ENCODE data around the gene CD48. TPM values are rescaled to one million over a fixed set of nuclear protein-coding genes. Genes with fewer than 3 reads are reported as not detected.

Gene CD48
- total RNA-seq, 2 experiments from 2014 or later = 387 to 395 TPM

- H3K27me3 ChIP-seq (ENCODE audit: control insufficient read depth in 1 of 2, insufficient read depth in 2 of 2, low read length in 2 of 2) = no peaks in the 10 kb centered on the region
- intact Hi-C loops (cut with DNase I, micrococcal nuclease) = no loop called here
Observed at GRCh38 chr1:160711276-160711601, 383 bp downstream of the CD48 start.

GRCh38 chr1:160710517-160711252, 937 bp downstream of the CD48 start:
- Mint-ChIP-seq H3K9me3 (no peaks in the 10 kb centered on the region), H3K27ac (no peak overlapping the region), H3K4me3 (no peak overlapping the region), H3K27me3 (no peaks in the 10 kb centered on the region), H3K4me1 (ENCODE audit: low read depth) (peaks cover 39% of the 10 kb centered on the region), H3K36me3 (ENCODE audit: low read depth) (peaks cover 25% of the 10 kb centered on the region)
- H3K27ac ChIP-seq (ENCODE audit: low read depth in 1 of 2, low read length in 2 of 2) = peak overlapping the region; percentile 86 to 93
- DNase-seq (no peak), ATAC-seq (ENCODE audit: poor library complexity) (no peak)
- H3K4me1 ChIP-seq (ENCODE audit: insufficient read depth, low read length) = peaks cover 58% of the 10 kb centered on the region
- TF ChIP-seq CTCF (IDR thresholded peaks at IDR 0.05) = no peak
- ChIA-PET POLR2A (interaction anchor here (0.6 to 4.4 kb wide), 7 partner anchors 17 to 149 kb away, joined by 3 to 25 read pairs (median 3); partner anchors contain the start of gene LY9), CTCF (interaction anchor here (1.3 to 5.3 kb wide), 4 partner anchors 8 to 57 kb away, joined by 4 to 21 read pairs (median 8); no protein-coding TSS in a partner anchor)
- H3K36me3 ChIP-seq (ENCODE audit: insufficient read depth, low read length) = peaks cover 3% of the 10 kb centered on the region
- H3K27me3 ChIP-seq (ENCODE audit: control insufficient read depth in 1 of 2, insufficient read depth in 2 of 2, low read length in 2 of 2) = no peaks in the 10 kb centered on the region
- intact Hi-C loops (cut with DNase I, micrococcal nuclease) = no loop called here
- peak overlapping the region; percentile 73 for H3K4me3 ChIP-seq (ENCODE audit: low read length)
- H3K9me3 ChIP-seq (ENCODE audit: control insufficient read depth in 1 of 2, insufficient read depth in 1 of 2, low read length in 2 of 2) = no peaks in the 10 kb centered on the region

More at GRCh38 chr1:160711276-160711601, 383 bp downstream of the CD48 start:
- POLR2A ChIA-PET = interaction anchor here (0.6 to 4.4 kb wide), 9 partner anchors 8 to 149 kb away, joined by 3 to 25 read pairs (median 6); partner anchors contain the start of gene LY9
- Mint-ChIP-seq H3K4me1 (ENCODE audit: low read depth) (peaks cover 45% of the 10 kb centered on the region), H3K36me3 (ENCODE audit: low read depth) (peaks cover 21% of the 10 kb centered on the region), H3K27me3 (no peaks in the 10 kb centered on the region), H3K9me3 (no peaks in the 10 kb centered on the region), H3K4me3 (no peak overlapping the region), H3K27ac (no peak overlapping the region)
- Histone ChIP-seq H3K27ac (ENCODE audit: low read depth in 1 of 2, low read length in 2 of 2) (peak overlapping the region; percentile 86 to 93), H3K36me3 (ENCODE audit: insufficient read depth, low read length) (peaks cover 2% of the 10 kb centered on the region), H3K9me3 (ENCODE audit: control insufficient read depth in 1 of 2, insufficient read depth in 1 of 2, low read length in 2 of 2) (no peaks in the 10 kb centered on the region), H3K4me1 (ENCODE audit: insufficient read depth, low read length) (peaks cover 53% of the 10 kb centered on the region), H3K4me3 (ENCODE audit: low read length) (peak overlapping the region; percentile 73)
- CTCF ChIA-PET = interaction anchor here (1.3 to 5.3 kb wide), 4 partner anchors 9 to 57 kb away, joined by 4 to 21 read pairs (median 8); no protein-coding TSS in a partner anchor
- TF ChIP-seq CTCF (IDR thresholded peaks at IDR 0.05) = no peak
- no peak for ATAC-seq (ENCODE audit: poor library complexity)
- DNase-seq = no peak

- Histone ChIP-seq H3K36me3 (ENCODE audit: insufficient read depth, low read length) (peaks cover 13% of the 10 kb centered on the region), H3K4me1 (ENCODE audit: insufficient read depth, low read length) (peaks cover 65% of the 10 kb centered on the region), H3K9me3 (ENCODE audit: control insufficient read depth in 1 of 2, insufficient read depth in 1 of 2, low read length in 2 of 2) (no peaks in the 10 kb centered on the region), H3K27ac (ENCODE audit: low read depth in 1 of 2, low read length in 2 of 2) (peak overlapping the region; percentile 86 to 93), H3K27me3 (ENCODE audit: control insufficient read depth in 1 of 2, insufficient read depth in 2 of 2, low read length in 2 of 2) (no peaks in the 10 kb centered on the region), H3K4me3 (ENCODE audit: low read length) (peak overlapping the region; percentile 73)
- intact Hi-C loops (cut with DNase I, micrococcal nuclease) = loop anchor here (5.0 kb wide), 2 partner anchors 72 to 82 kb away; no protein-coding TSS in a partner anchor
- no peaks in the 10 kb centered on the region for H3K9me3 Mint-ChIP-seq
- DNase-seq (no peak), ATAC-seq (ENCODE audit: poor library complexity) (no peak)
- ChIA-PET CTCF (interaction anchor here (1.2 kb wide), 1 partner anchor 26 kb away, joined by 3 read pairs; no protein-coding TSS in a partner anchor), POLR2A (interaction anchor here (1.3 to 5.4 kb wide), 4 partner anchors 26 to 100 kb away, joined by 3 to 49 read pairs (median 4); no protein-coding TSS in a partner anchor)
- H3K27me3 Mint-ChIP-seq = no peaks in the 10 kb centered on the region
- H3K4me3 Mint-ChIP-seq = no peak overlapping the region
- H3K36me3 Mint-ChIP-seq (ENCODE audit: low read depth) = peaks cover 35% of the 10 kb centered on the region
- no peak for TF ChIP-seq CTCF (IDR thresholded peaks at IDR 0.05)
- peaks cover 30% of the 10 kb centered on the region for H3K4me1 Mint-ChIP-seq (ENCODE audit: low read depth)
- H3K27ac Mint-ChIP-seq = no peak overlapping the region
Observed at GRCh38 chr1:160709715-160710114, 1.9 kb downstream of the CD48 start.

All from CD4-positive, alpha-beta T cell (primary cell).